PC-3 (cell line): ENCODE measurements around the gene RNF2.

Source experiments
- CTCF ChIP-seq: fragments of 300-600 bp; sonication (generic); conservative IDR thresholded peaks from 2 replicates; pipeline ENCODE4 v1.5.1; 2017; ENCODE audit warnings: antibody characterized with exemption, low read depth, mild to moderate bottlenecking, low read length
- EZH2 ChIP-seq: fragments of 300-600 bp; sonication (generic); IDR thresholded peaks from one replicate; pipeline ENCODE4 v1.6.1; 2017; ENCODE audit warnings: antibody characterized with exemption, mild to moderate bottlenecking, low read length; ENCODE audit not compliant: unreplicated experiment
- EZH2phosphoT487 ChIP-seq: fragments of 300-600 bp; sonication (generic); IDR thresholded peaks from 2 replicates; pipeline ENCODE4 v1.6.1; 2018; ENCODE audit warnings: mild to moderate bottlenecking, antibody characterized with exemption, low read length, borderline replicate concordance

- TF ChIP-seq CTCF (no peak), EZH2 (no peak), EZH2phosphoT487 (no peak)
These were observed 28.0 kb upstream of the RNF2 start for GRCh38 chr1:185017338-185017737.
